DOHH2 (cell line): ENCODE data around the gene OTOA.

Experiments used
- CTCF ChIP-seq: fragments of 200-600 bp; sonication (generic); IDR thresholded peaks from one replicate; pipeline ENCODE4 v1.5.1; 2014; ENCODE audit warnings: antibody characterized with exemption, mild to moderate bottlenecking, low read depth, low read length; ENCODE audit not compliant: poor library complexity, severe bottlenecking
- EZH2phosphoT487 ChIP-seq: fragments of 200-600 bp; sonication (generic); IDR thresholded peaks from 2 replicates; pipeline ENCODE4 v1.6.1; 2017; ENCODE audit warnings: borderline replicate concordance, mild to moderate bottlenecking, antibody characterized with exemption, low read length, moderate library complexity, mixed read lengths

- no peak for TF ChIP-seq CTCF
- no peak for TF ChIP-seq EZH2phosphoT487
These were observed 9.3 kb upstream of the OTOA start for GRCh38 chr16:21654466-21654865.
